ENCODE data around the gene IQUB.
"Not testable (repeated sequence)": the region's sequence is repeated elsewhere in the genome, so short reads cannot be mapped to it uniquely, and the experiment has no call there.

Gene IQUB

GRCh38 chr7:123534383-123535260, at the start of gene IQUB:
TSS of gene IQUB (minus strand) at chr7:123534595. CDS start at chr7:123512340, 22,255 bp downstream.
- peak; percentile 95 for DNase-seq

GRCh38 chr7:123583821-123584220, 49.4 kb upstream of the IQUB start:
- DNase-seq, result no peak

GRCh38 chr7:123581162-123581459, 46.7 kb upstream of the IQUB start:
- no peak for DNase-seq

GRCh38 chr7:123580406-123581161, 46.2 kb upstream of the IQUB start:
- no peak for DNase-seq

- DNase-seq, result no peak
Measured at GRCh38 chr7:123579416-123579815, 45.0 kb upstream of the IQUB start.

- no peak for DNase-seq
Measured at GRCh38 chr7:123573896-123574467, 39.6 kb upstream of the IQUB start.

- no peak for DNase-seq
Measured at GRCh38 chr7:123573341-123573740, 38.9 kb upstream of the IQUB start.

GRCh38 chr7:123571684-123572083, 37.3 kb upstream of the IQUB start:
- DNase-seq, result no peak

GRCh38 chr7:123571187-123571586, 36.8 kb upstream of the IQUB start:
- no peak for DNase-seq

- DNase-seq, result no peak
Measured at GRCh38 chr7:123570390-123571182, 36.2 kb upstream of the IQUB start.

GRCh38 chr7:123569352-123570010, 35.1 kb upstream of the IQUB start:
- no peak for DNase-seq

GRCh38 chr7:123562121-123562520, 27.7 kb upstream of the IQUB start:
- DNase-seq, result no peak

- no peak for DNase-seq
Measured at GRCh38 chr7:123558289-123558874, 24.0 kb upstream of the IQUB start.

- DNase-seq, result peak; percentile 96
Measured at GRCh38 chr7:123557398-123558288, 23.2 kb upstream of the IQUB start, which contains the start of gene NDUFA5. TSS of gene NDUFA5 (minus strand) at chr7:123557818. CDS start at chr7:123557795, 23 bp downstream.

- no peak for DNase-seq
Measured at GRCh38 chr7:123557016-123557397, 22.6 kb upstream of the IQUB start.

GRCh38 chr7:123555484-123555883, 21.1 kb upstream of the IQUB start:
- no peak for DNase-seq

- DNase-seq, result no peak
Measured at GRCh38 chr7:123553159-123553558, 18.8 kb upstream of the IQUB start.

- no peak for DNase-seq
Measured at GRCh38 chr7:123552641-123553040, 18.2 kb upstream of the IQUB start.

GRCh38 chr7:123552134-123552533, 17.7 kb upstream of the IQUB start:
- not testable (repeated sequence) for DNase-seq

- DNase-seq, result no peak
Measured at GRCh38 chr7:123548406-123548805, 14.0 kb upstream of the IQUB start.

GRCh38 chr7:123539871-123540270, 5.5 kb upstream of the IQUB start:
- no peak for DNase-seq

Measured in stimulated activated CD4-positive, alpha-beta T cell treated with anti-CD3 and anti-CD28 coated beads, Interleukin-1b, Interleukin-23, amount 100 ng/mL, for 48 hours (primary cell).